ENCODE data around the gene CSKMT. TPM values are rescaled to one million over a fixed set of nuclear protein-coding genes. Genes with fewer than 3 reads are reported as not detected.

Gene CSKMT
- total RNA-seq, 2 donors from 2014 or later = 29.9 to 39.4 TPM

- Mint-ChIP-seq H3K36me3 (ENCODE audit: low read depth) (peaks cover 88% of the 10 kb centered on the region), H3K9me3 (no peaks in the 10 kb centered on the region), H3K27me3 (ENCODE audit: insufficient read depth) (no peaks in the 10 kb centered on the region), H3K4me1 (peaks cover 29% of the 10 kb centered on the region), H3K4me3 (no peak overlapping the region), H3K27ac (peak overlapping the region; percentile 39)
- no peak for DNase-seq
- Histone ChIP-seq H3K27ac (ENCODE audit: low read depth, low read length) (no peak overlapping the region), H3K27me3 (ENCODE audit: control insufficient read depth, insufficient read depth, low read length, poor library complexity, severe bottlenecking) (no peaks in the 10 kb centered on the region), H3K9ac (ENCODE audit: extremely low read depth, low read length, poor library complexity, severe bottlenecking) (no peak overlapping the region), H3K9me3 (ENCODE audit: control insufficient read depth, low read length) (no peaks in the 10 kb centered on the region), H3K4me3 (ENCODE audit: low read length) (no peak overlapping the region), H3K36me3 (ENCODE audit: control insufficient read depth, insufficient read depth, low read length) (peaks cover 93% of the 10 kb centered on the region), H3K4me1 (ENCODE audit: control insufficient read depth, insufficient read depth, low read length) (no peaks in the 10 kb centered on the region)
- 95 to 100% methylated on average over 5 of the region's 5 CpGs for WGBS, 2 experiments (ENCODE audit: insufficient coverage in 1 of 2, insufficient read length in 1 of 2)
- TF ChIP-seq, protein P1, sequence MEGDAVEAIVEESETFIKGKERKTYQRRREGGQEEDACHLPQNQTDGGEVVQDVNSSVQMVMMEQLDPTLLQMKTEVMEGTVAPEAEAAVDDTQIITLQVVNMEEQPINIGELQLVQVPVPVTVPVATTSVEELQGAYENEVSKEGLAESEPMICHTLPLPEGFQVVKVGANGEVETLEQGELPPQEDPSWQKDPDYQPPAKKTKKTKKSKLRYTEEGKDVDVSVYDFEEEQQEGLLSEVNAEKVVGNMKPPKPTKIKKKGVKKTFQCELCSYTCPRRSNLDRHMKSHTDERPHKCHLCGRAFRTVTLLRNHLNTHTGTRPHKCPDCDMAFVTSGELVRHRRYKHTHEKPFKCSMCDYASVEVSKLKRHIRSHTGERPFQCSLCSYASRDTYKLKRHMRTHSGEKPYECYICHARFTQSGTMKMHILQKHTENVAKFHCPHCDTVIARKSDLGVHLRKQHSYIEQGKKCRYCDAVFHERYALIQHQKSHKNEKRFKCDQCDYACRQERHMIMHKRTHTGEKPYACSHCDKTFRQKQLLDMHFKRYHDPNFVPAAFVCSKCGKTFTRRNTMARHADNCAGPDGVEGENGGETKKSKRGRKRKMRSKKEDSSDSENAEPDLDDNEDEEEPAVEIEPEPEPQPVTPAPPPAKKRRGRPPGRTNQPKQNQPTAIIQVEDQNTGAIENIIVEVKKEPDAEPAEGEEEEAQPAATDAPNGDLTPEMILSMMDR (conservative IDR thresholded peaks at IDR 0.05) = no peak
Measured at GRCh38 chr11:62716206-62716605, 51.1 kb downstream of the CSKMT start.

DNA sequence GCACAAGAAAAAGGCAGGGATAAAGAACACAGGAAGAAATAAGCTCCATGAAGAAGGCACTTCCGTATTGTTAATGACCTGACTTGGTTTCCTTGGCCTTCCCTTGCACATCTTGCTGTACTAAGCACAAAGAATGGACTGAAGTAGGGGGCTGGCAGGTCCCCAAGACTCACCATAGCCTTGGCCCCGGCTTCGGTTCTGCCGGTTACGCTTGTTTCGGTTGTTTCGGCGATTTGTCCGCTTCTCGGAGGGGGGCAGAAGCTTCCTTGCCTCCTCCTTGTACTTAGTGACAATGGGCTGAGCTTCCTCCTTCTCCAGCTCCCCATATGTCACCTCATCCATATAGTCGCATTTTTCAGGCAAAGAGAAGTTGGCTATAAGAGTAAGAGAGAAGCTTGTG, 51.7 kb downstream of the CSKMT start:
- WGBS, 2 experiments (ENCODE audit: insufficient coverage in 1 of 2, insufficient read length in 1 of 2) = 96 to 97% methylated on average over 10 of the region's 11 CpGs
- Mint-ChIP-seq H3K27ac (peak overlapping the region; percentile 36), H3K27me3 (ENCODE audit: insufficient read depth) (no peaks in the 10 kb centered on the region), H3K36me3 (ENCODE audit: low read depth) (peaks cover 92% of the 10 kb centered on the region), H3K4me3 (no peak overlapping the region), H3K9me3 (no peaks in the 10 kb centered on the region), H3K4me1 (peaks cover 29% of the 10 kb centered on the region)
- H3K9me3 ChIP-seq (ENCODE audit: control insufficient read depth, low read length) = no peaks in the 10 kb centered on the region
- H3K27ac ChIP-seq (ENCODE audit: low read depth, low read length) = no peak overlapping the region
- H3K4me1 ChIP-seq (ENCODE audit: control insufficient read depth, insufficient read depth, low read length) = no peaks in the 10 kb centered on the region
- no peaks in the 10 kb centered on the region for H3K27me3 ChIP-seq (ENCODE audit: control insufficient read depth, insufficient read depth, low read length, poor library complexity, severe bottlenecking)
- peaks cover 93% of the 10 kb centered on the region for H3K36me3 ChIP-seq (ENCODE audit: control insufficient read depth, insufficient read depth, low read length)
- no peak overlapping the region for H3K4me3 ChIP-seq (ENCODE audit: low read length)
- TF ChIP-seq, protein P1 (conservative IDR thresholded peaks at IDR 0.05) = no peak
- H3K9ac ChIP-seq (ENCODE audit: extremely low read depth, low read length, poor library complexity, severe bottlenecking) = no peak overlapping the region
- no peak for DNase-seq

Other genes with a start within 250 kb of the CSKMT start
- not detected for gene SCGB1A1, start 246.3 kb upstream of the CSKMT start, total RNA-seq
- gene AHNAK, start 118.5 kb upstream of the CSKMT start, total RNA-seq = 100 to 1,000 TPM; 109 to 165 TPM
- 1,000 to 10,000 TPM; 1,705 to 1,818 TPM for gene EEF1G, start 91.4 kb upstream of the CSKMT start, total RNA-seq
- gene TUT1, start 73.8 kb upstream of the CSKMT start, total RNA-seq = 10 to 100 TPM; 16.0 to 33.5 TPM
- 100 to 1,000 TPM; 131 to 155 TPM for gene MTA2, start 63.4 kb upstream of the CSKMT start, total RNA-seq
- gene EML3, start 52.5 kb upstream of the CSKMT start, total RNA-seq = 10 to 100 TPM; 51.5 to 57.7 TPM
- gene ROM1, start 52.1 kb upstream of the CSKMT start, total RNA-seq = 1 to 10 TPM in 1 of 2 donors, under 1 TPM in 1; 0.71 to 1.3 TPM
- 10 to 100 TPM; 38.6 to 53.9 TPM for gene B3GAT3, start 43.3 kb upstream of the CSKMT start, total RNA-seq
- gene GANAB, start 18.7 kb upstream of the CSKMT start, total RNA-seq = 100 to 1,000 TPM; 377 to 402 TPM
- gene INTS5, start 12.0 kb upstream of the CSKMT start, total RNA-seq = 10 to 100 TPM; 19.0 to 21.6 TPM
- 100 to 1,000 TPM; 125 to 140 TPM for gene C11orf98, start 102 bp upstream of the CSKMT start, total RNA-seq
- gene UQCC3, start 6.4 kb downstream of the CSKMT start, total RNA-seq = 10 to 100 TPM in 1 of 2 donors, 1 to 10 TPM in 1; 9.2 to 11.1 TPM
- 10 to 100 TPM in 1 of 2 donors, 1 to 10 TPM in 1; 7.5 to 14.1 TPM for gene LBHD1, start 7.0 kb downstream of the CSKMT start, total RNA-seq
- 10 to 100 TPM; 89.3 to 96.6 TPM for gene UBXN1, start 13.8 kb downstream of the CSKMT start, total RNA-seq
- gene LRRN4CL, start 24.2 kb downstream of the CSKMT start, total RNA-seq = under 1 TPM; 0.55 to 0.99 TPM
- 10 to 100 TPM; 68.6 to 77.2 TPM for gene BSCL2, start 42.1 kb downstream of the CSKMT start, total RNA-seq
- gene GNG3, start 42.4 kb downstream of the CSKMT start, total RNA-seq = 1 to 10 TPM in 1 of 2 donors, under 1 TPM in 1; 0.40 to 1.7 TPM
- gene HNRNPUL2, start 62.1 kb downstream of the CSKMT start, total RNA-seq = 10 to 100 TPM; 48.1 to 49.8 TPM
- 10 to 100 TPM; 40.0 to 55.4 TPM for gene TTC9C, start 63.2 kb downstream of the CSKMT start, total RNA-seq
- gene ZBTB3, start 88.8 kb downstream of the CSKMT start, total RNA-seq = 10 to 100 TPM; 16.9 to 33.8 TPM
- 100 to 1,000 TPM; 107 to 137 TPM for gene POLR2G, start 96.3 kb downstream of the CSKMT start, total RNA-seq
- gene TAF6L, start 106.1 kb downstream of the CSKMT start, total RNA-seq = 10 to 100 TPM; 37.4 to 41.7 TPM
- 10 to 100 TPM; 31.0 TPM for gene TMEM179B, start 122.1 kb downstream of the CSKMT start, total RNA-seq
- gene TMEM223, start 126.7 kb downstream of the CSKMT start, total RNA-seq = 10 to 100 TPM; 18.4 to 21.0 TPM
- 10 to 100 TPM; 45.8 to 61.4 TPM for gene NXF1, start 140.1 kb downstream of the CSKMT start, total RNA-seq
- 10 to 100 TPM; 36.9 to 37.3 TPM for gene STX5, start 166.7 kb downstream of the CSKMT start, total RNA-seq
- not detected for gene TEX54, start 167.5 kb downstream of the CSKMT start, total RNA-seq
- 10 to 100 TPM; 44.6 to 48.1 TPM for gene WDR74, start 174.3 kb downstream of the CSKMT start, total RNA-seq
- gene SLC3A2, start 215.6 kb downstream of the CSKMT start, total RNA-seq = 100 to 1,000 TPM; 438 to 488 TPM

All from endodermal cell (in vitro differentiated cells).